GM12874 (cell line): ENCODE results near the gene EME2.

Source experiments
- TF ChIP-seq, protein P1 (sequence below): IDR thresholded peaks from 2 replicates; pipeline ENCODE4 v1.5.1; 2011; ENCODE audit warnings: low read depth, mild to moderate bottlenecking, control low read depth, low read length, moderate library complexity; ENCODE audit not compliant: insufficient read depth

EME2 gene

GRCh38 chr16:1788095-1788707 is 15.6 kb downstream of the EME2 start:
- TF ChIP-seq, protein P1, sequence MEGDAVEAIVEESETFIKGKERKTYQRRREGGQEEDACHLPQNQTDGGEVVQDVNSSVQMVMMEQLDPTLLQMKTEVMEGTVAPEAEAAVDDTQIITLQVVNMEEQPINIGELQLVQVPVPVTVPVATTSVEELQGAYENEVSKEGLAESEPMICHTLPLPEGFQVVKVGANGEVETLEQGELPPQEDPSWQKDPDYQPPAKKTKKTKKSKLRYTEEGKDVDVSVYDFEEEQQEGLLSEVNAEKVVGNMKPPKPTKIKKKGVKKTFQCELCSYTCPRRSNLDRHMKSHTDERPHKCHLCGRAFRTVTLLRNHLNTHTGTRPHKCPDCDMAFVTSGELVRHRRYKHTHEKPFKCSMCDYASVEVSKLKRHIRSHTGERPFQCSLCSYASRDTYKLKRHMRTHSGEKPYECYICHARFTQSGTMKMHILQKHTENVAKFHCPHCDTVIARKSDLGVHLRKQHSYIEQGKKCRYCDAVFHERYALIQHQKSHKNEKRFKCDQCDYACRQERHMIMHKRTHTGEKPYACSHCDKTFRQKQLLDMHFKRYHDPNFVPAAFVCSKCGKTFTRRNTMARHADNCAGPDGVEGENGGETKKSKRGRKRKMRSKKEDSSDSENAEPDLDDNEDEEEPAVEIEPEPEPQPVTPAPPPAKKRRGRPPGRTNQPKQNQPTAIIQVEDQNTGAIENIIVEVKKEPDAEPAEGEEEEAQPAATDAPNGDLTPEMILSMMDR: no peak

- TF ChIP-seq, protein P1: no peak
Measured at GRCh38 chr16:1788708-1789100, 16.1 kb downstream of the EME2 start.

DNA sequence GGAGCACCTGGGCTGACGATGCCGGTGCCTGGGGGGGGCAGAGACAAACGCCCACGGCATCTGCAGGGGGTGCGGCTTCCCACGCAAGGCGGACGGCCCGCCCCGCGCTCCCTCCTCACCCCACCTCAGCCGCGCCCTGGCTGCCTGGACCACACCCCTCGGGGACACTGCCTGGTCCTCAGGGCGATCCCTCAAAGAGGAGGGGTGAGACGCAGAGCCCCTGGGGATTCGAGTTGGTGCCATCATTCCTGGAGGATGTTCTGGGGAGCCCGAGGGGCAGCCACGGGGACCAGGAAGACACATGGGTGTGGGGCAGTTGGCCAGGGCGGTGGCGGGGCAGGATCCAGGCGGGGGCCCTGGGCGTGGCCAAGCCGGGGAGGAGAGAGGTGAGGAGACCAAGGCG is 17.0 kb downstream of the EME2 start:
- TF ChIP-seq, protein P1: no peak

GRCh38 chr16:1790261-1790610 is 17.6 kb downstream of the EME2 start:
- TF ChIP-seq, protein P1: no peak

DNA sequence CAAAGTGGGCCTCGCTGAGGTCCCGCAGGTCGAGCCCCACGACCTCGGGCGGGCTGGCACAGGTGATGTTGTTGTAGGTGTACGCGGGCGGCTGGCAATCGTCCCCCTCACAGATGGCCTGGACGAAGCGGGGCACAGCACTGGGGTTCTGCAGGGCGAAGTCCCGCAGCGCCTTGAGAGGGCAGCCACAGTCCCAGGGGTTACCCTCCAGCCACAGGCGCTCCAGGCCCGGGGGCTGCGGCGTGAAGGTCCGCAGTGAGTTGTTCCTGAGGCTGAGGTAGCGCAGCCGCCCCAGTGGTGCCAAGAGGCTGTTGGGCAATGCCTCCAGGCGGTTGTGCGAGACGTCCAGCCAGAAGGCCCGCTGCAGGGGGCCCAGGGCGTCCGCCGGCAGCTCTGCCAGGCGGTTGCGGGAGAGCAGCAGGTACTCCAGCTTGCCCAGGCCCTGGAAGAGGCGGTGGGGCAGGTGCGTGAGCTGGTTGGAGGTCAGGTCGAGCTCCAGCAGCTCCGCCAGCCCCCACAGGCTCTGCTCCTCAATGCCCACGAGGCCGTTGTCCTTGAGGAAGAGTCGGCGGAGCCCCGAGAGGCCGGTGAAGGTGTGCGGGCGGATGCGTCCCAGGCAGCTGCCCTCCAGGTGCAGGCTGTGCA is 18.1 kb downstream of the EME2 start:
- TF ChIP-seq, protein P1: no peak

GRCh38 chr16:1791256-1791942 is 18.8 kb downstream of the EME2 start:
- TF ChIP-seq, protein P1: no peak

DNA sequence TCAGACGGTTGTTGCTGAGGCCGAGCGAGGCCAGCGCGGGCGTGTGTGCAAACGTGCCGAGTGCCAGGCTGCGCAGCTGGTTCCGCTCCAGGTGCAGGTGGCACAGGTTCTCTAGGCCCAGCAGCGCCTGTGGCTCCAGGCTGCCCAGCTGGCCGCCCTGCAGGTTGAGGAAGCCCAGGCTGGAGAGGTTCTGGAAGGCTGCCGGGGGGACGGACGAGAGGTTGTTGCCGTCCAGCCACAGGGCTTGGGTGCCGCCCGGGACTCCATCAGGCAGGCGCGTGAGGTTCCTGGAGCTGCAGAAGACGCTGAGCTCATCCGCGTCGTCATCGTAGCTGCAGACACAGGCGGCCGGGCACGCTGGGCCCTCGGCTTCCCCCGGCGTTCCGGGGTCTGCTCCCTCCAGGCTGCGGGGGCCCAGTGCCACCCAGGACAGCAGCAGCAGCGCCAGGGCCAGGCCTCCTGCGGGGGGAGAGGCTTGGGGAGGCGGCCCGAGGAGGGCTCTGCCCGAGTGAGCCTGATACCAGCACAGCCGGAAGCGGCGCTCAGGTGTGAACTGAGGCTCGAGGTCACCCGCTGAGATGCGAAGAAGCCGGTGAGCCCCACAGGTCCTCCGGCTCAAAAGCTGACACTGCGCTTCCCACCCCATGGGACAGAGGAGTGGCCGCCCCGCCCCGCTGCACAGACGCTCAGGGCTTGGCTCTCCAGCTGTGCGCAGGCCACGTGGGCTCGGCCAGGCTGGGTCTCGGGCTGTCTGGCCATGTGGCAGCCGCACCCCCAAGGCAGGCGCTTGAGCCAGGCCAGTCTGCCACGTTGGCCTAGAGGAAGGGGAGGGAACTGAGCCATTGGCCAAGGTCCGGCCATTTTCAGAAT is 19.6 kb downstream of the EME2 start:
- TF ChIP-seq, protein P1: no peak
